Trophoblast cell (in vitro differentiated cells and primary cell): ENCODE measurements around the gene SEC11C.
A peak's percentile ranks its signal among the peaks of the same experiment; 100 is the strongest.

Experiments
- DNase-seq, 2 donors: peaks; one replicate each; pipeline ENCODE4 v3.0.0-alpha.2; 2016
- H2AFZ ChIP-seq: 2 replicates; pipeline ENCODE4 v1.6.1; 2013; ENCODE audit warnings: low read length, moderate library complexity, mild to moderate bottlenecking; ENCODE audit not compliant: insufficient read depth, poor library complexity
- H2AK5ac ChIP-seq: 2 replicates; pipeline ENCODE4 v1.6.1; 2013; ENCODE audit warnings: mild to moderate bottlenecking, low read length
- H2BK120ac ChIP-seq: 2 replicates; pipeline ENCODE4 v1.6.1; 2013; ENCODE audit warnings: low read length, mild to moderate bottlenecking, moderate library complexity; ENCODE audit not compliant: insufficient read depth, poor library complexity
- H2BK12ac ChIP-seq: 2 replicates; pipeline ENCODE4 v1.6.1; 2013; ENCODE audit warnings: mild to moderate bottlenecking, low read length, moderate library complexity
- H2BK5ac ChIP-seq: 2 replicates; pipeline ENCODE4 v1.6.1; 2013; ENCODE audit warnings: low read length, low read depth, moderate library complexity, mild to moderate bottlenecking; ENCODE audit not compliant: poor library complexity
- H3K14ac ChIP-seq: 2 replicates; pipeline ENCODE4 v1.6.1; 2013; ENCODE audit warnings: mild to moderate bottlenecking, low read length
- H3K18ac ChIP-seq: 2 replicates; pipeline ENCODE4 v1.6.1; 2013; ENCODE audit warnings: mild to moderate bottlenecking, low read length
- H3K23ac ChIP-seq: 2 replicates; pipeline ENCODE4 v1.6.1; 2013; ENCODE audit warnings: low read length
- H3K27ac ChIP-seq: 2 replicates; pipeline ENCODE4 v1.5.1; 2013; ENCODE audit warnings: low read depth, mild to moderate bottlenecking, inconsistent platforms, low read length, moderate library complexity
- H3K27me3 ChIP-seq: 2 replicates; pipeline ENCODE4 v1.6.1; 2013; ENCODE audit warnings: inconsistent platforms, mild to moderate bottlenecking, low read length, moderate library complexity; ENCODE audit not compliant: insufficient read depth
- H3K36me3 ChIP-seq, 2 experiments: 1 replicate in 1 of 2; 2 replicates in 1 of 2; pipeline ENCODE4 v1.6.1; 2013; ENCODE audit warnings: low read length in 2 of 2, mild to moderate bottlenecking in 2 of 2, moderate library complexity in 1 of 2; ENCODE audit not compliant: insufficient read depth in 2 of 2, control insufficient read depth in 1 of 2
- H3K4ac ChIP-seq: 2 replicates; pipeline ENCODE4 v1.6.1; 2013; ENCODE audit warnings: low read depth, mild to moderate bottlenecking, low read length, moderate library complexity
- H3K4me1 ChIP-seq, 2 experiments: 1 replicate in 1 of 2; 2 replicates in 1 of 2; pipeline ENCODE4 v1.6.1; 2013; ENCODE audit warnings: low read length in 2 of 2, mild to moderate bottlenecking in 2 of 2, moderate library complexity in 1 of 2; ENCODE audit not compliant: insufficient read depth in 2 of 2, control insufficient read depth in 1 of 2
- H3K4me2 ChIP-seq: 2 replicates; pipeline ENCODE4 v1.6.1; 2013; ENCODE audit warnings: inconsistent platforms, mild to moderate bottlenecking, low read length, moderate library complexity
- H3K4me3 ChIP-seq: 2 replicates; pipeline ENCODE4 v1.5.1; 2013; ENCODE audit warnings: mild to moderate bottlenecking, low read depth, low read length, inconsistent platforms
- H3K79me1 ChIP-seq: one replicate; pipeline ENCODE4 v1.6.1; 2013; ENCODE audit warnings: low read length
- H3K79me2 ChIP-seq: 2 replicates; pipeline ENCODE4 v1.6.1; 2013; ENCODE audit warnings: low read length, mild to moderate bottlenecking; ENCODE audit not compliant: control insufficient read depth, insufficient read depth, poor library complexity
- H3K9ac ChIP-seq: 2 replicates; pipeline ENCODE4 v1.6.1; 2013; ENCODE audit warnings: mild to moderate bottlenecking, low read length
- H3K9me3 ChIP-seq: 2 replicates; pipeline ENCODE4 v1.6.1; 2013; ENCODE audit warnings: low read depth, mild to moderate bottlenecking, control low read depth, inconsistent platforms, low read length; ENCODE audit not compliant: insufficient read depth
- H4K12ac ChIP-seq: 2 replicates; pipeline ENCODE4 v1.6.1; 2013; ENCODE audit warnings: low read depth, mild to moderate bottlenecking, low read length, moderate library complexity
- H4K8ac ChIP-seq: 2 replicates; pipeline ENCODE4 v1.6.1; 2013; ENCODE audit warnings: low read depth, mild to moderate bottlenecking, low read length, moderate library complexity
- H4K91ac ChIP-seq: one replicate; pipeline ENCODE4 v1.6.1; 2013; ENCODE audit warnings: low read depth, mild to moderate bottlenecking, low read length, moderate library complexity
- WGBS: extraction: QIAGEN DNeasy Blood & Tissue Kit; methylation state at CpG from one replicate; pipeline ENCODE4 v1.1.7; 2013; ENCODE audit warnings: missing lambda C conversion rate; ENCODE audit not compliant: insufficient read length, insufficient coverage; ENCODE audit errors: extremely low coverage; 5-methylcytosine and 5-hydroxymethylcytosine counted together

The SEC11C gene

DNA sequence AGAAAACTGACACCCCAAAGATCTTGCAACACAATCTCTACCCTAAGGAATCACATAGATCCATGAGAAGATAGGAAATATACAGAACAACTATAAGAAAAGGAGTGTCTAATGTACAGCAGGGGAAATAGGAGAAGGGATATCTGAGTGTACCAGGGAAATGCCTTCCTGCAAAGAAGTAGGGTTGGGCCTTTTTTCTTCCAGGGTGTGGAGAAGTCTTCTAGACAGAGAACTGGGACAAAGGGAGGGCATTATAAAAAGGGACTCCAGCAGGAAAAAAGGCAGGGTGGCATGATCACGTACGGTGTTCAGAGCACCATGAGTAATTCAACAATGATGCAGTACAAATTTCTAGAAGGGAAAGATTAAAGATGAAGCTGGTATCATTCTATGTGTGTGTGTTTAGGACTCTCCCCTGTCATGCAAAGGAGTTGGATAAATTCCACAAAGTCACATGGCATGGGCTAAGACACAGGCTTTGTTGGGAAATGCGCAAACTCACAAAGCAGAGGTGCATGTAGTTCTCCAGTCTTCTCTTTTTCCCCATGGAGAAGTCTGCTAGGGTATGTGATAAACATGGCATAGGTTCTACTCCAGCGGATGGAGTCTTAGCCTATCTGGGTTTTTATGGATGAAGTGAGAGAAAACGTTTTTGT is 6.7 kb upstream of the SEC11C start:
- H3K79me2 ChIP-seq: no peaks in the 10 kb centered on the region
- H3K9ac ChIP-seq: peak overlapping the region; percentile 30
- no peak overlapping the region for H3K27ac ChIP-seq
- no peaks in the 10 kb centered on the region for H3K79me1 ChIP-seq
- no peaks in the 10 kb centered on the region for H3K4me1 ChIP-seq
- H3K23ac ChIP-seq: no peak overlapping the region
- no peak overlapping the region for H4K12ac ChIP-seq
- H3K4ac ChIP-seq: no peak overlapping the region
- H2BK120ac ChIP-seq: no peak overlapping the region
- H3K4me2 ChIP-seq: no peak overlapping the region
- H3K9me3 ChIP-seq: no peaks in the 10 kb centered on the region
- H3K4me3 ChIP-seq: no peak overlapping the region
- no CpG with 5 or more reads among the region's 5 CpGs for WGBS
- no peak overlapping the region for H4K91ac ChIP-seq
- no peak overlapping the region for H2AFZ ChIP-seq
- H3K18ac ChIP-seq: no peak overlapping the region
- no peak overlapping the region for H2BK5ac ChIP-seq
- no peak overlapping the region for H4K8ac ChIP-seq
- H2AK5ac ChIP-seq: no peak overlapping the region
- H2BK12ac ChIP-seq: no peak overlapping the region
- DNase-seq: no peak
- H3K14ac ChIP-seq: no peak overlapping the region
- no peaks in the 10 kb centered on the region for H3K27me3 ChIP-seq
- no peaks in the 10 kb centered on the region for H3K36me3 ChIP-seq

DNA sequence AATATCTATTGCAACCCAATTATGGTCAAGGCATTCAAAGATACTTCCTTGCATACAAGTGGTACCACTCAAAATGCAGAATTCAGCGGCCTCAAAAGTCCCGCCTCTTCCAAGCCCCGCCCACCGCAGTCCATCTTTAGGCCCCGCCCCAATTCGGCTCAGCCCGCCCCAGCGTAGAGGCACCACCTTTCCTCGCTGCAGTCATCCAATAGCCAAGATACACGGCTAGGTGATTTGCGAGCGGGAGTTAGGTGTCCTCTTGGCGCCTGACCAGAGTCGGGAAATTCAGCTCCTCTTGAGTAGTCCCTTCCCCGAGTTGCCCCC is 431 bp upstream of the SEC11C start:
- WGBS: no CpG with 5 or more reads among the region's 15 CpGs
- peaks cover 2 to 6% of the 10 kb centered on the region in 2 experiments for H3K4me1 ChIP-seq
- peak overlapping the region; percentile 63 for H3K9ac ChIP-seq
- H2AK5ac ChIP-seq: no peak overlapping the region
- DNase-seq: peak; percentile 88 to 91
- H2BK5ac ChIP-seq: peak overlapping the region; percentile 63
- H3K27ac ChIP-seq: no peak overlapping the region
- no peak overlapping the region for H3K4ac ChIP-seq
- peak overlapping the region; percentile 73 for H4K8ac ChIP-seq
- H3K14ac ChIP-seq: no peak overlapping the region
- H3K36me3 ChIP-seq: no peaks in the 10 kb centered on the region
- peak overlapping the region; percentile 96 for H3K4me2 ChIP-seq
- H3K27me3 ChIP-seq: no peaks in the 10 kb centered on the region
- H3K4me3 ChIP-seq: peak overlapping the region; percentile 77
- H3K9me3 ChIP-seq: no peaks in the 10 kb centered on the region
- H3K23ac ChIP-seq: no peak overlapping the region
- peak overlapping the region; percentile 89 for H2AFZ ChIP-seq
- no peak overlapping the region for H4K12ac ChIP-seq
- no peaks in the 10 kb centered on the region for H3K79me2 ChIP-seq
- peak overlapping the region; percentile 49 for H4K91ac ChIP-seq
- no peak overlapping the region for H2BK12ac ChIP-seq
- H3K79me1 ChIP-seq: peaks cover 2% of the 10 kb centered on the region
- no peak overlapping the region for H2BK120ac ChIP-seq
- peak overlapping the region; percentile 50 for H3K18ac ChIP-seq

DNA sequence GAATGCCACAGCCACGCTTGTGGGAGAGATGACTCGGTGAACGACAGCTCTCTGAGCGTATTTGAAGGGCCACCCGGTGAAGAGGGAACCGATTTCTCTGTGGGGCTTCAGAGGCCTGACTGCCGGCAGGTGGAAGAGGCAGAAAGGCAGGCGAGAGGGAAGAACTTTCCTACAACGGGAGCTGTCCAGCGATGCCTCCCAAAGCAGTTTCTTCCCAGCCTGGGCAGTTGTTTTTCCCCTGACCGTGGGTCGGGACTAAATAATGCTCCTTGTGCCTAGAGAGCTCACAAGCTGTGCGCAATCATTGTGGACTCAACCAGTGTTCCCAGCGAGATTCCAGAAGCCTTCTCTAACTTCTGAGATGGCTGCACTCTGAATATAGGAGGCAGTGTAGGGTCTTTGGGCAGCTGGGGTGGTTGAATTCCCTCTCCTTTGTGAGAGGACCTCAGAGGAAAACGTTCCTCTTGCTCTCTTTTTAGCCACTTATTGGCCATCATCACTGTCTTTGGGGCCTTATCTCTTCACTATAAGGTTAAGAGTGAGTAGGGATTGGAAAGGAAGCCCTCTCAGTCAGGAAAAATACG is 710 bp downstream of the SEC11C start:
- no CpG with 5 or more reads among the region's 16 CpGs for WGBS
- H4K8ac ChIP-seq: peak overlapping the region; percentile 38

DNA sequence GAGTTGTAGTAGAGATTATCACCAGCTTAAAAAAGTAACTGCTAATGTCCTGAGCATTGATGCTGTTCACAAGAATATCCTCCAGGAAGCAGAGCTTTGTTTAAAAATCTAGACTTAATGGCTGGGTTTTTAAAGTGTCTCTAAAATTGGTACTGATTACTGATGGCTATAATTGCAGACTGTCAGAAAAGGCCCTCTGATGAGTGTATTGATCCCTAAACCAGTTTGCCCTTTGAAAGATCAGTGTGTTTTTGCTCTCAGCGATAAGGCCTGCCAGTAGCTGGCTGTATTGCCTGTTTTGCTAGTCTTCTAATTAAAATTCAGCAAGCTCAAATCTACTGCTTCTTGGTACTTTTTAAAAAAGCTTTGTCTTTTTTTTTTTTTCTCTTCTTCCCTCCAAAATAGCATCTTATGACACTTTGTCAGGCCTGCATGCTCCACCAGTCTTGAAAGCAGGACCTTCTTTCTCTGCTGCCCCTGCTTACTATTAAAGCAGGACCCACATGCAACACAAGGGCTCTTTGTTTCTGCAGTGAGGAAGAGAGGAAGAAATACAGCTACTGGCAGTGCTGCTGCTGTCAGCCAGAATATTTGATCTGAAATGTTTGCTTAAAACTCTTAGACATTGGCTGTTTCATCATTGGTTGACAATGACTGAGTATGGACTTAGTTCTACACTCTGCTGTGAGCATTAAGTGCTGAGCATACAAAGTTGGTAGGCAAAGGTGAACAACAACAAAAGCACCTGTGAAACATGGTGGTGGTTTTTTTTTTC is 1.8 kb downstream of the SEC11C start:
- DNase-seq: no peak
- H3K79me2 ChIP-seq: no peaks in the 10 kb centered on the region

More for the DNA sequence above, 710 bp downstream of the SEC11C start:
- Histone ChIP-seq H3K4me3 (peak overlapping the region; percentile 95), H2BK120ac (no peak overlapping the region), H2BK5ac (no peak overlapping the region), H4K12ac (no peak overlapping the region), H3K27ac (no peak overlapping the region), H2AK5ac (no peak overlapping the region), H3K14ac (no peak overlapping the region), H2BK12ac (no peak overlapping the region), H3K79me1 (peaks cover 2% of the 10 kb centered on the region), H3K4ac (no peak overlapping the region), H2AFZ (peak overlapping the region; percentile 73), H3K79me2 (no peaks in the 10 kb centered on the region), H3K9ac (no peak overlapping the region), H3K18ac (no peak overlapping the region), H4K91ac (no peak overlapping the region), H3K4me2 (peak overlapping the region; percentile 96), H3K23ac (no peak overlapping the region), H3K27me3 (no peaks in the 10 kb centered on the region), H3K9me3 (no peaks in the 10 kb centered on the region), H3K4me1 (peaks cover 2 to 6% of the 10 kb centered on the region in 2 experiments), H3K36me3 (no peaks in the 10 kb centered on the region)
- DNase-seq: peak in 1 of 2 donors; percentile 26

More for the DNA sequence above, 1.8 kb downstream of the SEC11C start:
- H3K36me3 ChIP-seq: no peaks in the 10 kb centered on the region
- no peak overlapping the region for H2AK5ac ChIP-seq
- no peak overlapping the region for H3K27ac ChIP-seq
- no peak overlapping the region for H4K91ac ChIP-seq
- H2BK120ac ChIP-seq: no peak overlapping the region
- no peaks in the 10 kb centered on the region for H3K9me3 ChIP-seq
- no peak overlapping the region for H3K4ac ChIP-seq
- no peak overlapping the region for H4K12ac ChIP-seq
- H3K4me2 ChIP-seq: no peak overlapping the region
- whole genome bisulfite sequencing: no CpG with 5 or more reads among the region's 1 CpG
- H3K4me3 ChIP-seq: no peak overlapping the region
- peaks cover 2 to 6% of the 10 kb centered on the region in 2 experiments for H3K4me1 ChIP-seq
- H2AFZ ChIP-seq: no peak overlapping the region
- H3K79me1 ChIP-seq: peaks cover 2% of the 10 kb centered on the region
- H3K23ac ChIP-seq: no peak overlapping the region
- no peak overlapping the region for H3K9ac ChIP-seq
- H3K27me3 ChIP-seq: no peaks in the 10 kb centered on the region
- H2BK5ac ChIP-seq: no peak overlapping the region
- no peak overlapping the region for H4K8ac ChIP-seq
- no peak overlapping the region for H2BK12ac ChIP-seq
- H3K18ac ChIP-seq: no peak overlapping the region
- no peak overlapping the region for H3K14ac ChIP-seq
